Stimulated activated CD4-positive, alpha-beta T cell treated with anti-CD3 and anti-CD28 coated beads, Interleukin-1b, Interleukin-23, amount 100 ng/mL, for 48 hours (primary cell): ENCODE results near the gene TEPSIN.

Experiments
- DNase-seq: peaks from one replicate; pipeline ENCODE4 v3.0.0-alpha.2; 2020

TEPSIN gene

GRCh38 chr17:81180836-81181810 is 57.7 kb downstream of the TEPSIN start:
- DNase-seq: no peak

- no peak for DNase-seq
Measured at GRCh38 chr17:81179861-81180260, 59.0 kb downstream of the TEPSIN start.

DNA sequence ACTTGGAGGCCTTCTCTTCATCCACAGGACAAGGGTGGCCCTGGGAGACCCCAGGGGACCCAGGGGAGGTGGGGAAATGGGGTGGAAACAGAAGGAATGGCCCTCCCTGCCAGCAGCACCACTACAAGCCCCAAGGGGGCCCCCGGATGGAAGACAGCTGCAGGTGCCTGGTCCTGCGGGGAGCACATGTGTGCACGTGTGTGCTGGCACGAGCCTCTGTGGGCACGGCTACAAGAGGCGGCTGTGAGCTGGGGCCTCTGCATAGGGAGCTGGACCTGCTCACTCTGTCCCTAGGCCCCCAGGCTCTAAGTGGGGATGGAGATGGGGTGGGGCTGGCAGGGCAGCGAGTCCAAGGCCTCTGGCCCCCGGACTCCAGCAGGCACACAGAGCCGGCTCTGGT is 59.6 kb downstream of the TEPSIN start:
- no peak for DNase-seq
